ENCODE data around the gene SMIM1. TPM values are rescaled to one million over a fixed set of nuclear protein-coding genes. Genes with fewer than 3 reads are reported as not detected.

SMIM1 gene
- total and polyA plus RNA-seq, 9 of the 15 experiments (the other 6 are each of a cell fraction or from before 2014, with no cell fraction given), result 2.3 to 125 (median 24.3) TPM

GRCh38 chr1:3773572-3774275, 1.2 kb downstream of the SMIM1 start (continued):
- no peak for TF ChIP-seq AFF4 (CRISPR knock-in tag; IDR thresholded peaks at IDR 0.05)
- no peak for TF ChIP-seq ZNF512 (tag; IDR thresholded peaks at IDR 0.05)
- no peak for TF ChIP-seq RFX7 (CRISPR knock-in tag; IDR thresholded peaks at IDR 0.05)
- no peak for TF ChIP-seq HEY1 (CRISPR knock-in tag; IDR thresholded peaks at IDR 0.05; ENCODE audit: borderline replicate concordance)
- TF ChIP-seq HDAC3 (IDR thresholded peaks at IDR 0.05; ENCODE audit: borderline replicate concordance, partially characterized antibody), result no peak
- TF ChIP-seq HNRNPLL (IDR thresholded peaks at IDR 0.05; ENCODE audit: low read depth, low read length, poor library complexity, severe bottlenecking), result peak; percentile 39
- TF ChIP-seq HLTF (IDR thresholded peaks at IDR 0.05), result no peak
- no peak for TF ChIP-seq NFYB (IDR thresholded peaks at IDR 0.05; ENCODE audit: extremely low read depth, insufficient read length)
- TF ChIP-seq HIVEP1 (CRISPR knock-in tag; IDR thresholded peaks at IDR 0.05), result no peak
- no peak for TF ChIP-seq ZNF644 (tag; IDR thresholded peaks at IDR 0.05; ENCODE audit: low read depth)
- no peak for TF ChIP-seq TCFL5 (CRISPR knock-in tag; conservative IDR thresholded peaks at IDR 0.05)
- TF ChIP-seq TFE3 (CRISPR knock-in tag; IDR thresholded peaks at IDR 0.05), result no peak
- TF ChIP-seq NFXL1 (CRISPR knock-in tag; IDR thresholded peaks at IDR 0.05), result no peak
- 0 out of 2 replicates have a peak, but pooled peaks have one; percentile 19 for TF ChIP-seq CREB3 (tag; conservative IDR thresholded peaks at IDR 0.05; ENCODE audit: low read depth)
- TF ChIP-seq IRF2 (CRISPR knock-in tag; IDR thresholded peaks at IDR 0.05), result no peak
- no peak for TF ChIP-seq ZNF224 (CRISPR knock-in tag; IDR thresholded peaks at IDR 0.05)
- TF ChIP-seq DMBX1 (CRISPR knock-in tag; IDR thresholded peaks at IDR 0.05; ENCODE audit: borderline replicate concordance), result 0 out of 2 replicates have a peak, but pooled peaks have one; percentile 36
- TF ChIP-seq NR2F6 (CRISPR knock-in tag; IDR thresholded peaks at IDR 0.05), result no peak
- TF ChIP-seq GABPB1 (CRISPR knock-in tag; IDR thresholded peaks at IDR 0.05), result 0 out of 2 replicates have a peak, but pooled peaks have one; percentile 38
- TF ChIP-seq THRAP3 (IDR thresholded peaks at IDR 0.05; ENCODE audit: borderline replicate concordance), result no peak
- TF ChIP-seq MTF1 (CRISPR knock-in tag; IDR thresholded peaks at IDR 0.05; ENCODE audit: borderline replicate concordance), result no peak
